HG03196 (cell line): Measurements from ENCODE around the gene CALCOCO1.
"Not testable (repeated sequence)": the region's sequence is repeated elsewhere in the genome, so short reads cannot be mapped to it uniquely, and the experiment has no call there.

Source experiments
- ATAC-seq: cut with Tn5 transposase; IDR thresholded peaks from one replicate; pipeline ENCODE4 v1.9.1; 2021; ENCODE audit not compliant: unreplicated experiment

CALCOCO1 gene

DNA sequence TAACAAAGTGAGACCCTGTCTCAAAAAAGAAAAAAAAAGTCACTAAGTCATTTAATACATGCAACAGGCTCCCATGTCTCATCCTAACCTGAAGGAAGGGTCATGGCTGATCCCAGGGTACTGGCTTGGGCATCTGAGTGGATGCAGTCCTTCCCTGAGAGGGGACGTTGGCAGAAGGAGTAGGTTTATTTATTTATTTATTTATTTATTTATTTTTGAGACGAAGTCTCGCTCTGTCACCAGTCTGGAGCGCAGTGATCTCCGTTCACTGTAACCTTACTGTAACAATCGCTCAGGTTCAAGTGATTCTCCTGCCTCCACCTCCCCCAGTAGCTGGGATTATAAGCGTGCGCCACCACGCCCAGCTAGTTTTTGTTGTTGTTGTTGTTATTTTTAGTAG, 7.2 kb upstream of the CALCOCO1 start:
- ATAC-seq = no peak

- no peak for ATAC-seq
Observed at GRCh38 chr12:53733807-53734200, 6.6 kb upstream of the CALCOCO1 start.

GRCh38 chr12:53733051-53733806, 6.0 kb upstream of the CALCOCO1 start:
- ATAC-seq = no peak

DNA sequence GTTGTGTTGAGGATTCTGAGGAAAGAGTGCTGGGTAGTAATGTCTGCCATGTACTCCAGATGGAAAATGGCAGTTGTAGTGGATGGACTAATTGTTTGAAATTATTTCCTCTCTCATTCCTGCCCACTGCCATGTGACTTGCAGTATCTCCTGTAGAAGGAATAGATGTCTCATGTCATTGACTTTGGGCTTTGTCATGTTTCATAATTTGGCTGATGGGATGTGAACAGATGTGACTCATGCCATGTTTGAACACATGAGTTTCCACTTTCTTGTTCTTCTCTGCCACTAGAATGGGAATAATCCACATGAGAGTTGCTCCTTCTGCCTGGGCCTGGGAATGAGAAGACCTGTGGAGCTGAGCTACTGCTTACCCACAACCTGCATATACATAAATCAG, 2.4 kb upstream of the CALCOCO1 start:
- no peak for ATAC-seq

- no peak for ATAC-seq
Observed at GRCh38 chr12:53728206-53728605, 954 bp upstream of the CALCOCO1 start.

GRCh38 chr12:53726946-53727309, 324 bp downstream of the CALCOCO1 start:
- no peak for ATAC-seq

DNA sequence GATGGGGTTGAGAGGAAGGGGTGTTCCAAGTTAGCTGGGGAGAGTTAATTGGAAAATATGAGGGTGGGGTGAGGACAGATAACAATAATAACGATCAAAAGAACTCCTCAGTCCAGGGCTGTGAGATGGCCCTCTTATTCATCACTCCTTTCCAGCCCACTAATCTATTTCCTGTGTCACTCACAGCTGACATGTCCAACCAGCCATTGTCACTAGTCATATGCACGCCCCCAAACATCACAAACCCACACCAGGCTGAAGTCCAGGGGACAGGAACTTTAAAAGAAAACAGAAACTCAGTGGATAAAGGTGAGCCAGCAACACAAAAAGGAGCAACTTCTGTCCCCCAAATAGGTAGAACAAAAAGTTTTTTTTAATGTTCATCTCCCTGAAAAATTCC, 911 bp downstream of the CALCOCO1 start:
- no peak for ATAC-seq

- ATAC-seq = no peak
Observed at GRCh38 chr12:53725824-53726223, 1.4 kb downstream of the CALCOCO1 start.

DNA sequence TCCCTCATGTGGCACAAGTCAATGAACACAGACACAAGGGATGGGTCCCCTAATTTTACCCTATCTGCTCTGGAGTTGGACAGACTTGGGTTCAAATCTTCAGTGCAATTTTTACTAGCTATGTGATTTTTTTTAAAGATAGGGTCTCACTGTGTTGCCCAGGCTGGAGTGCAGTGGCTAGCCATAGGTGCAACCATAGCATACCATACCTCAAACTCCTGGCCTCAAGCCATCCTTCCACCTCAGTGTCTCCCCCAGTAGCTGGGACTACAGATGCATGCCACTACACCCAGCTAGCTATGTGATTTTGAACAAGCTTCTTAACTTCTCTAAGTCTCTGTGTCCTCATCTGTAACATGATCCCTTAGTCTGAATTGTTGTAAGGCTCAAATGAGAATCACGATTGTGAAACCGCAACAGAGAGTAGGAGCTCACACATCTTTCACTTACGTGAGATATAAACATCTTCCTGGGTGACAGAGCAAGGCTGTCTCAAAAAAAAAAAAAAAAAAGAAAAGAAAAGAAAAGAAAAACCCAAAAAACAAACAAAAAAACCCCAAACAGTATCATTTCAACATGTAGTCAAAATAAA, 4.7 kb downstream of the CALCOCO1 start:
- ATAC-seq = no peak

GRCh38 chr12:53720946-53721345, 6.3 kb downstream of the CALCOCO1 start:
- ATAC-seq = no peak

DNA sequence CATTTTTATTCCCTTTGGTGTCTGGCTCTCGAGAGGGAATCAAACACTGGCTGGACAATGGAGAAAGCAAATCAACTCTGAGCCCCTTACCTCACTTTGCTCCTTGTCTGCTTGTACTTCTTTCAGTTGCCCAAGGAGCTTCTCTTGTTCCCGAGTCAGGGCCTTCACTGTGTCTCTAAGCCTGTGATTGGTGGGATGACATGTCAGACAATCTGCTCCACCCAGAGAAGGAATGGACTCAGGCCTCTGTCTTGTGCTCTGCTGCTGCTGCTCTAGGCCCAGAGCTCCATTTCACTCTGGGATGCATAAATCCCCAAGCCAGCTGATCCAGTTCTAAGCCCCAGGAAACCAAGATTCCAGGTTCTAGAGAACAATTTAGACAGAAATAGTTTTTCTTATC, 7.6 kb downstream of the CALCOCO1 start:
- ATAC-seq = no peak

DNA sequence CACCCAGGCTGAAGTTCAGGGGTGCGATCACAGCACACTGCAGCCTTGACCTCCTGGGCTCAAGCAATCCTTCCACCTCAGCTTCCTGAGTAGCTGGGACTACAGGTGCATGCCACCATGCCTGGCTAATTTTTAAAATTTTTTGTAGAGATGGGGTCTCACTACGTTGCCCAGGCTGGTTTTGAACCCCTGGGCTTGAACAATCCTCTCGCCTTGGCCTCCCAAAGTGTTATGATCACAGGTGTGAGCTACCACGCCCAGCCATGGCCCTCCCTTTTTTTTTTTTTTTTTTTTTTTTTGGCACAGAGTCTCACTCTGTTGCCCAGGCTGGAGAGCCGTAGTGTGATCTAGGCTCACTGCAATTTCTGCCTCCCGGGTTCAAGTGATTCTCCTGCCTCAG, 8.7 kb downstream of the CALCOCO1 start:
- not testable (repeated sequence) for ATAC-seq

DNA sequence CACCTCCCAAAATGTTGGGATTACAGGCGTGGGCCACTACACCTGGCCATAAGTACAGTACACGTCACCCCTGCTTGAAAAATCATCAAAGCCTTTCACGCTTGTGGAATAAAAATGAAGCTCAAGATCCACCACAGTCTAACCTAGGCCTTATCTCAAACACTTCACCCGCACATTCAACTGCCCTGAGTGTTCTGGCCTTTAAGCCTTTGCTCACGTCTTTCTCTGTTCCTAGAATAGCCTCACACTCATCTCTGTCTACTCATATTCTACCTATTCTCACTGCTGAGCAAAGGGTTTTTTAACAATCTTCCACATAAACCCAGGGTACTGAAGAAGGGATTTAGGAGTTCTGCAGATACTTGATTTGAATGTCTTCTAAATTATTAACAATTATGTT, 9.9 kb downstream of the CALCOCO1 start:
- no peak for ATAC-seq

GRCh38 chr12:53714004-53714403, 13.2 kb downstream of the CALCOCO1 start:
- no peak for ATAC-seq

GRCh38 chr12:53713516-53713915, 13.7 kb downstream of the CALCOCO1 start:
- ATAC-seq = no peak

DNA sequence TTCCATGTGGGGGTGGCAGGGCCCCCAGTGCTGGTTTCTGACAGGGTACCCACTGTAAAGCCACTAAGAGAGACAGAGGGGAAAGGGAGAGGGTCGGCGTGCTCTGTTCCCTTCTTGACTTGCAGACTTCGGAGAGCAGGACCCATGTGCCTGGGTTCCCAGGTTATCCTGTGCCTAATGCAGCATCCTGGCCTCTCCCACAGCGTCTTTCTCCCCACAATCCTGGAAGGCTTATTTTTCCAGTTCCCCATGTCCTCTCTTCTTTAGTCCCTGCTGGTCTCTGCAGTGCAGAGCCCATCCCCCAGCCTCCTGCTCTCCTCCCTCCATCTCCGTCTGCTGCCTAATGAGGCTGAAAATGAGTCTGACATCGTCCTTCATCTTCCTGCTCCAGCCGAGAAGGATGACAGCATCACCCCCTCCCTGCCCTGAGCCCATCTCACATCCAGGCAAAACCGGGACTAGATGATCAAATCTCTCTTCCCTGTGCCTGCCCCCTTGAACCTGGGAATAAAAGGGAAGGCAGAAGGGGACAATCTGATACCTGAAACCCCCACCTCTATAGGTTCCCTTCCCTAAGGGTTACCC, 15.1 kb downstream of the CALCOCO1 start:
- ATAC-seq = no peak

- no peak for ATAC-seq
Observed at GRCh38 chr12:53710091-53710490, 17.2 kb downstream of the CALCOCO1 start.

GRCh38 chr12:53709671-53710070, 17.6 kb downstream of the CALCOCO1 start:
- no peak for ATAC-seq

GRCh38 chr12:53706080-53706479, 21.2 kb downstream of the CALCOCO1 start:
- no peak for ATAC-seq

- no peak for ATAC-seq
Observed at GRCh38 chr12:53703756-53704155, 23.5 kb downstream of the CALCOCO1 start.

DNA sequence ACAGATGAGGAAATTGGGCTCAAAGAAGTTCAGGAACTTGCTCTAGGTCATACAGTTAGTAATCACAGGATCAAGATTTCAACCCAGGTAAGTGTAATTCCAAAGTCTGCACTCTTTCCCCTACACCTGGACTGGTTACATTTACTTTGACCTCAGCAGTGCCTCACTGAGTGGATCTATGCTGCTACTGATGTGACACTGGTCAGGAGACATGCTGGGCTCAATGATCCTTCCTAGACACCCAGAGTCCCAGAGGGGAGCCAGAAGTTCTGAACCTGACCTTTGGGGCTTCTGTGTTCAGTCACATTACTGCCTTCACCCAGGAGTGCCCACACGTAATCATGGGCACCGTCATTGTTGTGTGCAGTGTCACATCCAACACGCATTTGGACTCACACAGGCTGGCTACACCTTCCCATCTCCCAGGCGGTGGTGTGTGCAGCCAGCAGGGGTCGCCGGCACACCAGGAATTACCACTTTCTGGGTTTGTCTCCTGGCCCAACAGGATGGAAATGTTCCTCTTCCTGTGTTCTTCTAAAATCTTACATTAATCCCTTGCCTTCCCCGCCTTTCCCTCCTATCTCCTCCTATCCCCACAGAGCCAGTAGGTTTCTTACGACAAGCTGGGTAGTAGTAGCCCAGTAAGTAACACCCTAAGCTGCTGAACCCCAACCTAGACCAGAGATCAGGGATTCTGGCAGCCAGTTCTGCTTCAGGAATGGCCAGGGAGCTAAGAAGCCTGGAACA, 25.6 kb downstream of the CALCOCO1 start:
- no peak for ATAC-seq

DNA sequence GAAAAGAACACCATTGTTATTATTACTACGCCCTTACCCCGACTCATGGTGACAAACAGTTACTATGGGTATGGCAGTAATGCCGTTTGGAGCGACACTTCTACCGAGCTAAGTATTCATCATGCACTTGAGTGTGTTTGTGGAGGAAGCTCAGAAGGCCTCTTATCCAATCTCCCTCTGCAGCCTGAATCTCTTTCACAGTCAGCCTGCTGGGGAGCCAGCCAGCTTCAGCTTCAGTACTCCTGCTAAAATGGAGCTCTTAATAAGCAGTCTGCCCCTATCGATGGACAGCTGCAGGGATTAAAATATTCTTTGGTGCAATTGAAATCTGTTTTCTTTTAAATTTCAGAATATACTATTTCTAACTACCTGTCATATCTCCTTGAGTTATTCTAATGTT, 26.7 kb downstream of the CALCOCO1 start:
- ATAC-seq = no peak
